Activated CD4-positive, alpha-beta T cell treated with anti-CD3 and anti-CD28 coated beads, Interleukin-2, amount 10 ng/mL, durations not matched to agents 7 days and 5 days (primary cell): ENCODE results near the gene MACC1. TPM values are rescaled to one million over a fixed set of nuclear protein-coding genes. Genes with fewer than 3 reads are reported as not detected.
"Not testable (repeated sequence)": the region's sequence is repeated elsewhere in the genome, so short reads cannot be mapped to it uniquely, and the experiment has no call there.

ENCODE experiments used
- CTCF ChIA-PET: fragments of 350-600 bp; sonication (Branson Sonifier 250); formaldehyde crosslinking; loops from one replicate; lab custom pipeline; 2021; ENCODE audit warnings: antibody characterized with exemption; lab: Charles Lee
- POLR2A ChIA-PET: fragments of 350-600 bp; sonication (Branson Sonifier 250); formaldehyde crosslinking; loops from one replicate; lab custom pipeline; 2021; ENCODE audit warnings: antibody characterized with exemption; lab: Charles Lee
- DNase-seq: peaks from one replicate; pipeline ENCODE4 v3.0.0-alpha.2; 2020
- H3K27ac Mint-ChIP-seq: one replicate; pipeline ENCODE4 v1.8.0; 2021; ENCODE audit warnings: mild to moderate bottlenecking, moderate library complexity, mixed read lengths
- H3K27me3 Mint-ChIP-seq: one replicate; pipeline ENCODE4 v1.8.0; 2021; ENCODE audit warnings: mixed read lengths
- H3K36me3 Mint-ChIP-seq: one replicate; pipeline ENCODE4 v1.8.0; 2021; ENCODE audit warnings: low read depth, mixed read lengths
- H3K4me1 Mint-ChIP-seq: one replicate; pipeline ENCODE4 v1.8.0; 2021; ENCODE audit warnings: mixed read lengths
- H3K4me3 Mint-ChIP-seq: one replicate; pipeline ENCODE4 v1.8.0; 2021; ENCODE audit warnings: mild to moderate bottlenecking, moderate library complexity, mixed read lengths
- H3K9me3 Mint-ChIP-seq: one replicate; pipeline ENCODE4 v1.8.0; 2021; ENCODE audit warnings: mixed read lengths
- total RNA-seq, 2 experiments: library from RNA; stranded (reverse); gene quantifications; one replicate each; pipeline ENCODE4 v1.2.3, GENCODE V29; 2021

The MACC1 gene
- total RNA-seq, 2 experiments from 2014 or later, result 0.06 to 0.22 TPM

GRCh38 chr7:20213378-20213777 is 3.8 kb downstream of the MACC1 start:
- POLR2A ChIA-PET, result no interaction called here
- peaks cover 2% of the 10 kb centered on the region for H3K27me3 Mint-ChIP-seq
- no peaks in the 10 kb centered on the region for H3K9me3 Mint-ChIP-seq
- no peak for DNase-seq
- CTCF ChIA-PET, result no interaction called here
- peaks cover 3% of the 10 kb centered on the region for H3K4me1 Mint-ChIP-seq
- no peak overlapping the region for H3K27ac Mint-ChIP-seq
- H3K36me3 Mint-ChIP-seq, result no peaks in the 10 kb centered on the region
- no peak overlapping the region for H3K4me3 Mint-ChIP-seq

GRCh38 chr7:20211376-20211775 is 5.8 kb downstream of the MACC1 start:
- ChIA-PET CTCF (no interaction called here), POLR2A (no interaction called here)
- no peaks in the 10 kb centered on the region for H3K27me3 Mint-ChIP-seq
- H3K4me3 Mint-ChIP-seq, result no peak overlapping the region
- no peak for DNase-seq
- no peaks in the 10 kb centered on the region for H3K4me1 Mint-ChIP-seq
- H3K27ac Mint-ChIP-seq, result no peak overlapping the region
- no peaks in the 10 kb centered on the region for H3K36me3 Mint-ChIP-seq
- no peaks in the 10 kb centered on the region for H3K9me3 Mint-ChIP-seq

- no peak for DNase-seq
- H3K9me3 Mint-ChIP-seq, result no peaks in the 10 kb centered on the region
- no peak overlapping the region for H3K27ac Mint-ChIP-seq
- no peaks in the 10 kb centered on the region for H3K4me1 Mint-ChIP-seq
- H3K4me3 Mint-ChIP-seq, result no peak overlapping the region
- ChIA-PET CTCF (no interaction called here), POLR2A (no interaction called here)
- no peaks in the 10 kb centered on the region for H3K27me3 Mint-ChIP-seq
- H3K36me3 Mint-ChIP-seq, result no peaks in the 10 kb centered on the region
These were observed 8.4 kb downstream of the MACC1 start for GRCh38 chr7:20208651-20209307.

- H3K36me3 Mint-ChIP-seq, H3K27me3 Mint-ChIP-seq, H3K4me1 Mint-ChIP-seq, CTCF ChIA-PET, DNase-seq, H3K27ac Mint-ChIP-seq, H3K9me3 Mint-ChIP-seq, POLR2A ChIA-PET, H3K4me3 Mint-ChIP-seq: not testable (repeated sequence)
These were observed 9.4 kb downstream of the MACC1 start for GRCh38 chr7:20207811-20208210.

GRCh38 chr7:20206104-20206896 is 10.9 kb downstream of the MACC1 start:
- Mint-ChIP-seq H3K27me3 (no peaks in the 10 kb centered on the region), H3K4me3 (no peak overlapping the region), H3K36me3 (no peaks in the 10 kb centered on the region), H3K9me3 (no peaks in the 10 kb centered on the region), H3K4me1 (no peaks in the 10 kb centered on the region), H3K27ac (no peak overlapping the region)
- ChIA-PET CTCF (interaction anchor here (0.5 kb wide), 1 partner anchor 13 kb away, joined by 3 read pairs; no protein-coding TSS in a partner anchor), POLR2A (no interaction called here)
- no peak for DNase-seq

GRCh38 chr7:20203316-20203715 is 13.9 kb downstream of the MACC1 start:
- Mint-ChIP-seq H3K27me3 (no peaks in the 10 kb centered on the region), H3K36me3 (no peaks in the 10 kb centered on the region), H3K4me3 (no peak overlapping the region), H3K27ac (no peak overlapping the region), H3K4me1 (peaks cover 4% of the 10 kb centered on the region), H3K9me3 (no peaks in the 10 kb centered on the region)
- ChIA-PET CTCF (no interaction called here), POLR2A (no interaction called here)
- DNase-seq, result no peak

GRCh38 chr7:20201380-20201779 is 15.8 kb downstream of the MACC1 start:
- ChIA-PET POLR2A (no interaction called here), CTCF (no interaction called here)
- Mint-ChIP-seq H3K4me3 (no peak overlapping the region), H3K36me3 (no peaks in the 10 kb centered on the region), H3K27me3 (no peaks in the 10 kb centered on the region), H3K27ac (no peak overlapping the region), H3K9me3 (no peaks in the 10 kb centered on the region), H3K4me1 (peaks cover 4% of the 10 kb centered on the region)
- no peak for DNase-seq

GRCh38 chr7:20200971-20201370 is 16.2 kb downstream of the MACC1 start:
- peaks cover 4% of the 10 kb centered on the region for H3K4me1 Mint-ChIP-seq
- ChIA-PET CTCF (no interaction called here), POLR2A (no interaction called here)
- H3K27ac Mint-ChIP-seq, result no peak overlapping the region
- H3K36me3 Mint-ChIP-seq, result no peaks in the 10 kb centered on the region
- DNase-seq, result no peak
- H3K9me3 Mint-ChIP-seq, result no peaks in the 10 kb centered on the region
- H3K4me3 Mint-ChIP-seq, result no peak overlapping the region
- H3K27me3 Mint-ChIP-seq, result no peaks in the 10 kb centered on the region

GRCh38 chr7:20200361-20200760 is 16.8 kb downstream of the MACC1 start:
- H3K4me1 Mint-ChIP-seq, result peaks cover 4% of the 10 kb centered on the region
- H3K9me3 Mint-ChIP-seq, result no peaks in the 10 kb centered on the region
- H3K27me3 Mint-ChIP-seq, result no peaks in the 10 kb centered on the region
- H3K4me3 Mint-ChIP-seq, result no peak overlapping the region
- CTCF ChIA-PET, result no interaction called here
- POLR2A ChIA-PET, result no interaction called here
- H3K27ac Mint-ChIP-seq, result no peak overlapping the region
- H3K36me3 Mint-ChIP-seq, result no peaks in the 10 kb centered on the region
- no peak for DNase-seq

- no peak overlapping the region for H3K27ac Mint-ChIP-seq
- no peaks in the 10 kb centered on the region for H3K27me3 Mint-ChIP-seq
- ChIA-PET CTCF (no interaction called here), POLR2A (no interaction called here)
- peaks cover 4% of the 10 kb centered on the region for H3K4me1 Mint-ChIP-seq
- DNase-seq, result no peak
- no peaks in the 10 kb centered on the region for H3K36me3 Mint-ChIP-seq
- H3K9me3 Mint-ChIP-seq, result no peaks in the 10 kb centered on the region
- no peak overlapping the region for H3K4me3 Mint-ChIP-seq
These were observed 18.0 kb downstream of the MACC1 start for GRCh38 chr7:20199015-20199737.

GRCh38 chr7:20198260-20198659 is 18.9 kb downstream of the MACC1 start:
- no peak overlapping the region for H3K4me3 Mint-ChIP-seq
- no peaks in the 10 kb centered on the region for H3K9me3 Mint-ChIP-seq
- ChIA-PET CTCF (no interaction called here), POLR2A (no interaction called here)
- no peaks in the 10 kb centered on the region for H3K36me3 Mint-ChIP-seq
- H3K27me3 Mint-ChIP-seq, result no peaks in the 10 kb centered on the region
- no peak for DNase-seq
- no peak overlapping the region for H3K27ac Mint-ChIP-seq
- H3K4me1 Mint-ChIP-seq, result peaks cover 4% of the 10 kb centered on the region

GRCh38 chr7:20197837-20198236 is 19.3 kb downstream of the MACC1 start:
- no peaks in the 10 kb centered on the region for H3K9me3 Mint-ChIP-seq
- DNase-seq, result no peak
- no peaks in the 10 kb centered on the region for H3K27me3 Mint-ChIP-seq
- no peaks in the 10 kb centered on the region for H3K36me3 Mint-ChIP-seq
- H3K4me1 Mint-ChIP-seq, result peaks cover 4% of the 10 kb centered on the region
- CTCF ChIA-PET, result no interaction called here
- POLR2A ChIA-PET, result no interaction called here
- H3K4me3 Mint-ChIP-seq, result no peak overlapping the region
- no peak overlapping the region for H3K27ac Mint-ChIP-seq

- POLR2A ChIA-PET, result no interaction called here
- Mint-ChIP-seq H3K4me1 (peaks cover 4% of the 10 kb centered on the region), H3K27ac (no peak overlapping the region), H3K36me3 (no peaks in the 10 kb centered on the region), H3K9me3 (no peaks in the 10 kb centered on the region), H3K27me3 (no peaks in the 10 kb centered on the region), H3K4me3 (no peak overlapping the region)
- no peak for DNase-seq
- CTCF ChIA-PET, result no interaction called here
These were observed 19.9 kb downstream of the MACC1 start for GRCh38 chr7:20197125-20197748.
